Activated CD4-positive, CD25-positive, alpha-beta regulatory T cell treated with anti-CD3 and anti-CD28 coated beads, Interleukin-2, amount 50 U/mL, for 16 hours (primary cell): ENCODE data around the gene CDY2A.
"Not testable (repeated sequence)": the region's sequence is repeated elsewhere in the genome, so short reads cannot be mapped to it uniquely, and the experiment has no call there.

ENCODE experiments used
- DNase-seq: peaks from one replicate; pipeline ENCODE4 v3.0.0-alpha.2; 2020; ENCODE audit warnings: low read depth, low spot score

The CDY2A gene, protein sequence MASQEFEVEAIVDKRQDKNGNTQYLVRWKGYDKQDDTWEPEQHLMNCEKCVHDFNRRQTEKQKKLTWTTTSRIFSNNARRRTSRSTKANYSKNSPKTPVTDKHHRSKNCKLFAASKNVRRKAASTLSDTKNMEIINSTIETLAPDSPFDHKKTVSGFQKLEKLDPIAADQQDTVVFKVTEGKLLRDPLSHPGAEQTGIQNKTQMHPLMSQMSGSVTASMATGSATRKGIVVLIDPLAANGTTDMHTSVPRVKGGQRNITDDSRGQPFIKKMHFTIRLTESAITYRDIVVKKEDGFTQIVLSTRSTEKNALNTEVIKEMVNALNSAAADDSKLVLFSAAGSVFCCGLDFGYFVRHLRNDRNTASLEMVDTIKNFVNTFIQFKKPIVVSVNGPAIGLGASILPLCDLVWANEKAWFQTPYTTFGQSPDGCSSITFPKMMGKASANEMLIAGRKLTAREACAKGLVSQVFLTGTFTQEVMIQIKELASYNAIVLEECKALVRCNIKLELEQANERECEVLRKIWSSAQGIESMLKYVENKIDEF

GRCh38 chrY:18025487-18025886 is at the start of gene CDY2A:
CDY2A (plus strand) TSS chrY:18025787; CDS start chrY:18026115, 328 bp downstream.
- not testable (repeated sequence) for DNase-seq

DNA sequence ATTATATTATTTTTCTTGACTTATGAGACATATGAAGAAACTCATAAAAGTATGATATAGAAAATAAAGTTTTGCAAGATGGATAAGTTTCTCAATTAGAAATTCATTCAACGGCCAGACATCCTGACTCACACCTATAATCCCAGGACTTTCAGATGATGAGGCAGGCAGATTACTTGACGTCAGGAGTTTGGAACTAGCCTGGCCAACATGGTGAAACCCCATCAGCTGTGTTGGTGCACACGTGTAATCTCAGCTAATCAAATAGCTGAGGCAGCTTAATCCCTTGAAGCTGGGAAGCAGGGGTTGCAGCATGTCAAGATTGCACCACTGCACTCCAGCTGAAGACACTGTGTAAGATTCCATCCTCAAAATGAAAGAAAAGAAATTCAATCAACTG is 28.0 kb upstream of the CDY2A start:
- DNase-seq = not testable (repeated sequence)

DNA sequence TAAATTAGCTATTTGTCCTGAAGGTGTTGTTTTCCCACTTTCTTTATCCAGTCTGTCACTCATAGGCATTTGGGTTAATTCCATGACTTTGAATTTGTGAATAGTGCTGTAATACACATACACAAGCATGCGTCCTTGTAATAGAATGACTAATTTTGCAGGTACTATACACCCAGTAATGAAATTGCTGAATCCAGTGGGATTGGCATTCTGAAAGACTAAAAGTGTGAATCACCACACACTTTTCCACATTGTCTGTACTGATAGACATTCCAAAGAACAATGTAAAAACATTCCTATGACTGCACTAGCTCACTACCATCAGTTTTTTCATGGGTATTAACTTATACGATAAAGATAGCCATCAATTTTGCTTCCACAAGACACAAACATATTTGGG is 27.3 kb upstream of the CDY2A start:
- not testable (repeated sequence) for DNase-seq

- DNase-seq = not testable (repeated sequence)
These were observed 1.7 kb upstream of the CDY2A start for GRCh38 chrY:18023897-18024296.

DNA sequence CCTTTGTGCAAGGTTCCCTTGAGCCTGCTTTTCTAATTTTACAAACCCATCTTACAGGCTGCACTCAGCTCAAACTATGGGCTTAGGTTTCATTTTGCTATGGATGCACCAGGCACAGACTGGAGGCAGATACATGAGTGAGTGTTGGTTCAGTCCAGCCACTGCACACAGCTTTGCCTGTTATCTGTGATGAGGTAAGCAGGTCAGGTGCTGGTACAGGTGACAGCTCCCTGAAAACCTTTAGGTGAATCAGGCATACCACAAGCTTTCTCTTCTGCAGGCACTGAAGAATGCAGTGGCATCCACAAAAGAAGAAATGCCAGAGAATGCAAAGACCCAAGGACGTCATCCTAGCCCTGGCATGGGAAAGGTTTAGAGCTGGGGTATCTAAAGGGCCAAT is 3.3 kb downstream of the CDY2A start:
- not testable (repeated sequence) for DNase-seq

- DNase-seq = not testable (repeated sequence)
These were observed 4.6 kb downstream of the CDY2A start for GRCh38 chrY:18030178-18030577.

DNA sequence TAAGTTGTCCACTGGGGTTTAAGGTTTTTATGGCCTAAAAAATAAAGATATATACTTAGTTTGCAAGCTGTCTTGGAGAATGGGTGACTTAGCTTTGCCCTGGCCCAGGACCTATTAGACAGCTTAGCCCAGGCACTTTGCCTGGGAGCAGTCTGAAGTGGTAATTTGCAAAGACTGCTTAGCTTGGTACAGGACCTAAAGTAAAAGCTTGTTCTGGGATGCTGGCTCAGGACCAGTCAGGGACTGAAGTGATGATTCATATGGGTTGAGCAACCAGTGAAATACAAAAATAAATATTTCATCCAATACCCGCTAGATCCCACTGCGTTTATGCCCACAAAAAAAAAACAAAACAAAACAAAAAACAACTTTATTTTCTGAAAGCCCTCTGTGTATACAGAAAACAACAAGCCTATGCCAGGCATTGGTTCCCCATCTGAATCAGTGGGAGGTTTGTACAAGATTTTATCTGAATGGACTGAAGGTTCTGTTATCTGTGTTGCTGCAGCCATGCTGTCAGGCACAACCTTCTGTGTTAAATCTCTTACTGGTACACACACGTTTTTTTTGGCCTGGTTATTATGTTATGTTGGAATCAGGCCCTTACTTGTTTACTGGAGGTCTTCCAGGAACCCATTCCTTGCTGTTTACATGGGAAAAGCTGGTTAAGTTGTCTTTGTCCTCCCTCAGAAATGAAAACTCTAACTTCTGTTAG is 8.7 kb downstream of the CDY2A start:
- not testable (repeated sequence) for DNase-seq

DNA sequence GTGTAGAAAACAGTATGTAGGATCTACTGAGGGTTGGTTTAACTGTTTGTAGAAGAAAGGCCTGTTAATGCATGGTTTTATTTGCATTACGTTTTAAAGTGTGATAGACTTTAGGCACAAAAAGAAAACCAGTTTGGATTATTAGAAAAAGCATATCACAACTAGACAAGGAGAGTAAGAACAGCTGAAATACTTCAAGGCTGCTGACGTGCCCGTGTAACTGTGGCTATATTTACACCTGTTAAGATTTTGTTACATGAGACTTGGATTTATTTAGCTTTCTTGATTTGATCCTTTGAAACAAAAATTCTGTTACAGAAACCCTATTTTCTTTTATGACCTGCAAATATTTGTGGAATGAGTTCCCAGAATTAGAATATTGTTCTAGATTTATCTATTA is 9.3 kb downstream of the CDY2A start:
- DNase-seq = not testable (repeated sequence)

- DNase-seq = not testable (repeated sequence)
These were observed 19.4 kb downstream of the CDY2A start for GRCh38 chrY:18044990-18045389.

- DNase-seq = not testable (repeated sequence)
These were observed 22.8 kb downstream of the CDY2A start for GRCh38 chrY:18048149-18049040.

DNA sequence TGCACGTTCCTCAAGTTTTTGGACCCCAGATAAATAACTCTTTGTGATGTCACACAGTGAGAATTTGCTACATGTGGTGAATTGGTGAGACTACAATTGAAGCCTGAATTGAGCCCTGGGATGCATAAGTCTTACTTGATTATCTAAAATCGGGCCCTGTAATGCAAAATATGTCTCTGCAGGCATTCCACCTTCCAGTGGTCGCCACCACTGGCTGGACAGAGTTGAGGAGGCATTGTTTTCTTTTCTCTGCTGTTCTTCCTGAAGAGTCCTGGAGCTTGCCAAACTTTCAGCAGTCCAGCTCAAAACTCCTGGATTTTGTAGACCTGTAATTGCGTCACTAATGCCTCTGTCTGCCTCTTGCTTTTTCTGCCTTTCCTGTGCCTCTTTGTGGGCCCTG is 23.5 kb downstream of the CDY2A start:
- DNase-seq = not testable (repeated sequence)

DNA sequence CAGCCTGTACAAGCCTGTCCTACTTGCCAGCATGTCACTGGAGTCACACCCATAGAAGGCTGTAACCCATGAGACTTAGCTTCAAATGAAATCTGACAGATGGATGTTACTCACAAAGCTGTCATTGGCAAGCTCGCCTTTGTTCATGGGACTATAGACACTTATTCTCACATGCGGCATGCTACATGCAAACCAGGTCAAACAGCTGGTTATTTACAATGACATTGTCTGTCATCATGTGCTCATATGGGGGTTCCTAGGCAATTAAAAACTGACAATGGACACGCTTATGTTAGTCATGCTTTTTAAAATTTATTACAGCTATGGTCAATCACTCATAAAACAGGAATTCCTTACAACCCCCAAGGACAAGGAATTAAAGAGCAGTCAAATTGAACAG is 30.9 kb downstream of the CDY2A start:
- DNase-seq = not testable (repeated sequence)

GRCh38 chrY:18073464-18073863 is 47.9 kb downstream of the CDY2A start:
- not testable (repeated sequence) for DNase-seq
